Liver (tissue), 3 donors: ENCODE data around the gene DHX35.

Experiments
- CTCF ChIP-seq: fragments of 150-350 bp; IDR thresholded peaks from 2 replicates; pipeline ENCODE4 v1.5.1; 2017; ENCODE audit warnings: improper control_type of control experiment, low read depth, low read length; ENCODE audit not compliant: missing input control
- RXRA ChIP-seq, 2 donors: IDR thresholded peaks; 2 replicates each; pipeline ENCODE4 v1.6.1; 2017 to 2018; ENCODE audit warnings: antibody characterized with exemption in 2 of 2, mild to moderate bottlenecking in 1 of 2
- ZBTB33 ChIP-seq: IDR thresholded peaks from 2 replicates; pipeline ENCODE4 v1.6.1; 2016; ENCODE audit warnings: antibody characterized with exemption
- donor health status: healthy.
- donor health status: healthy.

GRCh38 chr20:38937978-38938473 lies 24.1 kb upstream of the DHX35 start:
- TF ChIP-seq CTCF (no peak), RXRA (IDR thresholded peaks at IDR 0.05) (no peak), ZBTB33 (no peak)
